Spleen (tissue), 11 donors: ENCODE data around the gene IMP4. TPM values are rescaled to one million over a fixed set of nuclear protein-coding genes. Genes with fewer than 3 reads are reported as not detected.
A peak's percentile ranks its signal among the peaks of the same experiment; 100 is the strongest.

Experiments used
- DNase-seq: peaks from one replicate; pipeline ENCODE4 v3.0.0-alpha.2; 2020
- H3K27ac ChIP-seq, 8 donors: fragments of 200-600 bp; sonication (generic) in 7 of 8; 1 replicate in 4 of 8; 2 replicates in 4 of 8; pipeline versions ENCODE4 v1.5.0 to v1.8.0; 2016 to 2021; ENCODE audit warnings: inconsistent platforms in 4 of 8, mild to moderate bottlenecking in 4 of 8, moderate library complexity in 1 of 8
- H3K27me3 ChIP-seq, 7 donors: fragments of 200-600 bp; sonication (generic) in 6 of 7; replicated peaks in 1 of 7; 1 replicate in 4 of 7; 2 replicates in 3 of 7; pipeline versions ENCODE4 v1.5.0 to v1.8.0; 2016 to 2021; ENCODE audit warnings: inconsistent platforms in 3 of 7, mild to moderate bottlenecking in 1 of 7
- H3K36me3 ChIP-seq, 6 donors: fragments of 200-600 bp; sonication (generic) in 5 of 6; 1 replicate in 4 of 6; 2 replicates in 2 of 6; pipeline versions ENCODE4 v1.5.0 to v1.8.0; 2016 to 2021; ENCODE audit warnings: inconsistent platforms in 2 of 6
- H3K4me1 ChIP-seq, 6 donors: fragments of 200-600 bp; sonication (generic) in 5 of 6; 1 replicate in 3 of 6; 2 replicates in 3 of 6; pipeline versions ENCODE4 v1.5.0 to v1.8.0; 2016 to 2021; ENCODE audit warnings: inconsistent platforms in 3 of 6
- H3K4me3 ChIP-seq, 8 donors: fragments of 200-600 bp; sonication (generic) in 7 of 8; 1 replicate in 4 of 8; 2 replicates in 4 of 8; pipeline versions ENCODE4 v1.5.0 to v1.8.0; 2016 to 2021; ENCODE audit warnings: inconsistent platforms in 4 of 8, mild to moderate bottlenecking in 4 of 8, moderate library complexity in 2 of 8
- H3K9me3 ChIP-seq, 8 donors: fragments of 200-600 bp; sonication (generic) in 7 of 8; 1 replicate in 4 of 8; 2 replicates in 4 of 8; pipeline versions ENCODE4 v1.5.0 to v1.8.0; 2016 to 2021; ENCODE audit warnings: inconsistent platforms in 4 of 8
- CTCF ChIP-seq, 11 experiments: fragments of 200-600 bp in 7 of 11; fragments of 450-650 bp in 4 of 11; sonication (generic) in 4 of 11; IDR thresholded peaks in 8 of 11; conservative IDR thresholded peaks in 3 of 11; 1 replicate in 7 of 11; 2 replicates in 4 of 11; pipeline versions ENCODE4 v1.4.0 to v1.8.0; 2016 to 2021; ENCODE audit warnings: antibody characterized with exemption in 11 of 11, inconsistent platforms in 4 of 11, mild to moderate bottlenecking in 1 of 11
- POLR2A ChIP-seq, 3 donors: fragments of 450-650 bp; IDR thresholded peaks; one replicate each; pipeline ENCODE4 v1.5.1; 2017; ENCODE audit warnings: antibody characterized with exemption in 3 of 3, mild to moderate bottlenecking in 1 of 3
- POLR2AphosphoS5 ChIP-seq, 3 donors: sonication (generic); formaldehyde crosslinking; IDR thresholded peaks; one replicate each; pipeline ENCODE4 v1.5.1; 2017; ENCODE audit warnings: antibody characterized with exemption in 3 of 3
- WGBS, 5 donors: extraction: QIAGEN DNeasy Blood & Tissue Kit in 3 of 5; methylation state at CpG; one replicate each; pipeline versions ENCODE4 v1.1.5 to v1.1.7; 2013 to 2018; 5-methylcytosine and 5-hydroxymethylcytosine counted together
- intact Hi-C: fragments of 100-400 bp; cut with DNase I; formaldehyde crosslinking; loops from one replicate; pipeline ENCODE4 v1.15.0; 2023; ENCODE audit warnings: low total_unique reads
- polyA plus RNA-seq, 3 donors: library from polyadenylated mRNA; stranded (reverse); fragments of 200-250 nt; gene quantifications; one replicate each; pipeline ENCODE4 v1.2.1, GENCODE V29; 2013
- total RNA-seq, 7 donors: library from RNA; depleted of rRNA in 3 of 7; stranded (reverse); fragments of >200 nt in 3 of 7; fragmentation: NEBNext Ultra II Directional in 4 of 7; extraction: Animal tissue kit (Norgen Biotek cat#: 25700) in 4 of 7; gene quantifications; one replicate each; pipeline versions ENCODE4 v1.1.0 to v1.2.1, GENCODE V29; 2016 to 2021
- donor health status: healthy with polysubstance abuse.
- donor health status: DM: no; HTN: no; CAD: no; lungs with moderate emphysema.
- donor health status: DM: no; HTN: no; CAD: no.
- donor health status: Bipolar disorder and iron deficiency.
- donor health status: healthy.
- donor health status: DM: no; HTN: no; CAD: no.
- donor health status: DM: yes; HTN: yes; CAD: no.

Gene IMP4
- total and polyA plus RNA-seq, 10 donors: 50.2 to 85.0 (median 66.7) TPM

GRCh38 chr2:130336150-130336876, 6.4 kb upstream of the IMP4 start:
- Histone ChIP-seq H3K27me3 (peaks cover 0 to 14% (median 0%) of the 10 kb centered on the region in 7 donors), H3K36me3 (peaks cover 0 to 35% (median 19%) of the 10 kb centered on the region in 6 donors), H3K9me3 (peaks cover 0 to 8% (median 0%) of the 10 kb centered on the region in 8 donors), H3K4me3 (peak overlapping the region in 2 of 8 donors; percentile 38 to 56), H3K4me1 (peaks cover 2 to 40% (median 21%) of the 10 kb centered on the region in 6 donors), H3K27ac (peak overlapping the region in 5 of 8 donors; percentile 29 to 54 (median 44))
- 80 to 88% (median 85%) methylated on average over 13 of the region's 13 CpGs for WGBS, 5 donors
- TF ChIP-seq POLR2AphosphoS5 (IDR thresholded peaks at IDR 0.05): no peak
- no peak for TF ChIP-seq POLR2A (IDR thresholded peaks at IDR 0.05)
- no peak for TF ChIP-seq CTCF (IDR thresholded peaks at IDR 0.05 in 8 of 11, conservative IDR thresholded peaks at IDR 0.05 in 3 of 11)
- intact Hi-C loops: loop anchor here (10.0 kb wide), 1 partner anchor 152 kb away; the partner anchor contains the start of genes MZT2B and SMPD4
- DNase-seq: no peak

GRCh38 chr2:130336877-130337734, 5.6 kb upstream of the IMP4 start:
- Histone ChIP-seq H3K27ac (peak overlapping the region in 7 of 8 donors; percentile 19 to 54 (median 39)), H3K27me3 (peaks cover 0 to 6% (median 0%) of the 10 kb centered on the region in 7 donors), H3K4me1 (peaks cover 4 to 45% (median 24%) of the 10 kb centered on the region in 6 donors), H3K9me3 (peaks cover 0 to 8% (median 0%) of the 10 kb centered on the region in 8 donors), H3K4me3 (peak overlapping the region in 6 of 8 donors; percentile 1 to 56 (median 18)), H3K36me3 (peaks cover 0 to 35% (median 19%) of the 10 kb centered on the region in 6 donors)
- intact Hi-C loops: loop anchor here (10.0 kb wide), 1 partner anchor 152 kb away; the partner anchor contains the start of genes MZT2B and SMPD4
- no peak for TF ChIP-seq POLR2A (IDR thresholded peaks at IDR 0.05)
- TF ChIP-seq POLR2AphosphoS5 (IDR thresholded peaks at IDR 0.05): peak; percentile 35 to 68 (median 41)
- peak in 2 of 11 experiments; percentile 4 to 17 for TF ChIP-seq CTCF (IDR thresholded peaks at IDR 0.05 in 8 of 11, conservative IDR thresholded peaks at IDR 0.05 in 3 of 11)
- WGBS, 5 donors: 28 to 61% (median 41%) methylated on average over 26 to 29 of the region's 29 CpGs
- DNase-seq: peak; percentile 85

GRCh38 chr2:130337735-130338325, 4.9 kb upstream of the IMP4 start:
- no peak for TF ChIP-seq CTCF (IDR thresholded peaks at IDR 0.05 in 8 of 11, conservative IDR thresholded peaks at IDR 0.05 in 3 of 11)
- TF ChIP-seq POLR2A (IDR thresholded peaks at IDR 0.05): no peak
- no peaks in the 10 kb centered on the region for H3K27me3 ChIP-seq
- DNase-seq: no peak
- H3K27ac ChIP-seq: peak overlapping the region in 7 of 8 donors; percentile 19 to 54 (median 39)
- peak overlapping the region in 3 of 8 donors; percentile 15 to 56 (median 38) for H3K4me3 ChIP-seq
- intact Hi-C loops: loop anchor here (10.0 kb wide), 1 partner anchor 153 kb away; the partner anchor contains the start of genes MZT2B and SMPD4
- WGBS, 5 donors: 73 to 78% (median 74%) methylated on average over 8 of the region's 8 CpGs
- peaks cover 0 to 35% (median 19%) of the 10 kb centered on the region in 6 donors for H3K36me3 ChIP-seq
- H3K4me1 ChIP-seq: peaks cover 3 to 38% (median 17%) of the 10 kb centered on the region in 6 donors
- H3K9me3 ChIP-seq: peaks cover 0 to 8% (median 0%) of the 10 kb centered on the region in 8 donors
